ENCODE measurements around the gene TRAPPC1. TPM values are rescaled to one million over a fixed set of nuclear protein-coding genes. Genes with fewer than 3 reads are reported as not detected.

Gene TRAPPC1
- total RNA-seq, 2 donors from 2014 or later = 10.5 to 40.0 TPM

DNA sequence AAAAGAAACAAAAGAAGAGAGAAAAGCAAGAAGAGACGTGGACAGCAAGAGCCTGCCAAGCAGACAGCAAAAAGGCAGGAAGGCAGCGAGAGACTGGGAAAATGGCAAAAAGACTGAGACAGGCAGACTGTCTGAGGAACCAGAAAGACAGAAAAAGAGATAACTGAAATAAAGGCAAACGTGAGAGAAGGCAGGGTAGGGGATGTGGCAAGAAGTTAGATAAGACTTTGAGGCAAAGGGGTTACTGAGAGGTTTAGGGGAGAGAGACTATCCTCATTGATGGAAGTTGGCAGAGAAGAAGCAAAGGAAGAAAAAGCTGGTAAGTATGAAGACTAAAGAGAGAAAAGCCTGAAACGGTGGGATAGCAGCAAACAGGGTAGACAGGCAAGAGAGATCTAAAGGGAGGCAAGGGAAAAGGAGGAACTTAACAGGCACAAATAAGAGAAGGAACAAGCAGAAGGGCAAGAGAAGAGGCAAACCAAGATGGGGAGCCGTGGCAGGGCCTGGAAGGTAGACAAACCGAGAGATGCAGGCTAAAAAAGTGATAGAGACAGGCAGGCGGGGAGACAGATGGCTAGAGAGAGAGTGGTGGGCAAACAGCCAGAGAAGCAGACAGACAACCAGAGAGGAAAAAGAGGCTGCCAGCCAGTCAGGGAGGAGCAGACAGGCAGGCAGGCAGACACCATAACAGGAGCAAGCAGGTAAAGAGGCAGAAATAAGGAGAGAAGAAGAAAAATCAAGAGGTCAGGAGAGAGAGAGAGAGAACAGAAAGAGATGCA, 50.3 kb downstream of the TRAPPC1 start:
- 46 to 53% methylated on average over 7 of the region's 7 CpGs for WGBS, 2 donors
- DNase-seq = peak in 2 of 4 donors; percentile 32 to 35

More for the DNA sequence above, 50.3 kb downstream of the TRAPPC1 start:
- no peaks in the 10 kb centered on the region for H3K27me3 ChIP-seq
- H3K27ac ChIP-seq = peak overlapping the region in 1 of 4 donors; percentile 47
- H3K36me3 ChIP-seq (replicated peaks in 1 of 2; ENCODE audit: insufficient read depth in 1 of 2, low read depth in 2 of 2) = peaks cover 0 to 3% of the 10 kb centered on the region in 2 donors
- intact Hi-C loops (cut with DNase I) = no loop called here
- peaks cover 20% of the 10 kb centered on the region for H3K4me1 ChIP-seq
- ATAC-seq = no peak
- no peak overlapping the region for H3K4me3 ChIP-seq
- TF ChIP-seq, protein P1, sequence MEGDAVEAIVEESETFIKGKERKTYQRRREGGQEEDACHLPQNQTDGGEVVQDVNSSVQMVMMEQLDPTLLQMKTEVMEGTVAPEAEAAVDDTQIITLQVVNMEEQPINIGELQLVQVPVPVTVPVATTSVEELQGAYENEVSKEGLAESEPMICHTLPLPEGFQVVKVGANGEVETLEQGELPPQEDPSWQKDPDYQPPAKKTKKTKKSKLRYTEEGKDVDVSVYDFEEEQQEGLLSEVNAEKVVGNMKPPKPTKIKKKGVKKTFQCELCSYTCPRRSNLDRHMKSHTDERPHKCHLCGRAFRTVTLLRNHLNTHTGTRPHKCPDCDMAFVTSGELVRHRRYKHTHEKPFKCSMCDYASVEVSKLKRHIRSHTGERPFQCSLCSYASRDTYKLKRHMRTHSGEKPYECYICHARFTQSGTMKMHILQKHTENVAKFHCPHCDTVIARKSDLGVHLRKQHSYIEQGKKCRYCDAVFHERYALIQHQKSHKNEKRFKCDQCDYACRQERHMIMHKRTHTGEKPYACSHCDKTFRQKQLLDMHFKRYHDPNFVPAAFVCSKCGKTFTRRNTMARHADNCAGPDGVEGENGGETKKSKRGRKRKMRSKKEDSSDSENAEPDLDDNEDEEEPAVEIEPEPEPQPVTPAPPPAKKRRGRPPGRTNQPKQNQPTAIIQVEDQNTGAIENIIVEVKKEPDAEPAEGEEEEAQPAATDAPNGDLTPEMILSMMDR (IDR thresholded peaks at IDR 0.05) = no peak
- no peak for TF ChIP-seq POLR2A (IDR thresholded peaks at IDR 0.05)
- no peaks in the 10 kb centered on the region for H3K9me3 ChIP-seq

Small RNA genes lying within 50 kb of the gene (small RNA-seq; reads per million reads assigned to genes)
- gene SCARNA21 = not detected

Other genes with a start within 250 kb of the TRAPPC1 start
- gene TP53, start 244.5 kb downstream of the TRAPPC1 start, total RNA-seq = 10 to 100 TPM; 12.2 TPM
- gene WRAP53, start 243.5 kb downstream of the TRAPPC1 start, total RNA-seq = 1 to 10 TPM; 3.4 to 5.6 TPM
- under 1 TPM; 0.33 to 0.78 TPM for gene EFNB3, start 226.7 kb downstream of the TRAPPC1 start, total RNA-seq
- gene DNAH2, start 214.2 kb downstream of the TRAPPC1 start, total RNA-seq = under 1 TPM; 0.26 to 0.66 TPM
- 10 to 100 TPM in 1 of 2 donors, 1 to 10 TPM in 1; 7.5 to 20.1 TPM for gene KDM6B, start 97.7 kb downstream of the TRAPPC1 start, total RNA-seq
- gene TMEM88, start 76.9 kb downstream of the TRAPPC1 start, total RNA-seq = 10 to 100 TPM in 1 of 2 donors, 1 to 10 TPM in 1; 6.0 to 16.2 TPM
- gene NAA38, start 74.4 kb downstream of the TRAPPC1 start, total RNA-seq = 10 to 100 TPM; 25.7 to 50.1 TPM
- gene CYB5D1, start 73.9 kb downstream of the TRAPPC1 start, total RNA-seq = 10 to 100 TPM in 1 of 2 donors, 1 to 10 TPM in 1; 5.7 to 16.5 TPM
- gene CHD3, start 43.2 kb downstream of the TRAPPC1 start, total RNA-seq = 10 to 100 TPM; 53.7 to 69.9 TPM
- 1 to 10 TPM; 2.9 to 3.0 TPM for gene RNF227, start 15.7 kb downstream of the TRAPPC1 start, total RNA-seq
- gene KCNAB3, start 2.1 kb downstream of the TRAPPC1 start, total RNA-seq = 1 to 10 TPM; 1.3 to 1.6 TPM
- gene CNTROB, start 260 bp upstream of the TRAPPC1 start, total RNA-seq = 10 to 100 TPM; 14.0 to 27.0 TPM
- gene GUCY2D, start 70.7 kb upstream of the TRAPPC1 start, total RNA-seq = not detected
- 1 to 10 TPM in 1 of 2 donors, not detected in 1; 1.3 TPM for gene ALOX15B, start 107.1 kb upstream of the TRAPPC1 start, total RNA-seq
- not detected for gene ALOX12B, start 155.8 kb upstream of the TRAPPC1 start, total RNA-seq
- not detected for gene ALOXE3, start 186.6 kb upstream of the TRAPPC1 start, total RNA-seq
- not detected for gene HES7, start 192.2 kb upstream of the TRAPPC1 start, total RNA-seq
- gene PER1, start 220.5 kb upstream of the TRAPPC1 start, total RNA-seq = 10 to 100 TPM; 27.5 to 78.8 TPM
- gene VAMP2, start 231.0 kb upstream of the TRAPPC1 start, total RNA-seq = 10 to 100 TPM; 16.3 to 26.4 TPM
- gene TMEM107, start 244.4 kb upstream of the TRAPPC1 start, total RNA-seq = 10 to 100 TPM in 1 of 2 donors, 1 to 10 TPM in 1; 7.6 to 12.7 TPM